Raji (cell line): ENCODE results near the gene FAM72D.
"Not testable (repeated sequence)": the region's sequence is repeated elsewhere in the genome, so short reads cannot be mapped to it uniquely, and the experiment has no call there.

Experiments
- POLR2A ChIP-seq: IDR thresholded peaks from 2 replicates; pipeline ENCODE4 v1.6.1; 2011; ENCODE audit warnings: low read depth, low read length, control low read depth; ENCODE audit not compliant: insufficient read depth

The FAM72D gene

GRCh38 chr1:145095284-145096057, at the start of gene FAM72D, which contains the start of gene SRGAP2B:
Gene FAM72D, plus strand, starts transcription at chr1:145095974. Its CDS starts 874 bp downstream, at chr1:145096848.
Gene SRGAP2B, minus strand, starts transcription at chr1:145095328. Its CDS starts 2,427 bp downstream, at chr1:145092901.
- not testable (repeated sequence) for TF ChIP-seq POLR2A
